Measurements from ENCODE around the gene ATAD3B. TPM values are rescaled to one million over a fixed set of nuclear protein-coding genes. Genes with fewer than 3 reads are reported as not detected.
"Not testable (repeated sequence)": the region's sequence is repeated elsewhere in the genome, so short reads cannot be mapped to it uniquely, and the experiment has no call there.

ATAD3B gene
- polyA plus RNA-seq, 1 donor: 21.8 TPM

DNA sequence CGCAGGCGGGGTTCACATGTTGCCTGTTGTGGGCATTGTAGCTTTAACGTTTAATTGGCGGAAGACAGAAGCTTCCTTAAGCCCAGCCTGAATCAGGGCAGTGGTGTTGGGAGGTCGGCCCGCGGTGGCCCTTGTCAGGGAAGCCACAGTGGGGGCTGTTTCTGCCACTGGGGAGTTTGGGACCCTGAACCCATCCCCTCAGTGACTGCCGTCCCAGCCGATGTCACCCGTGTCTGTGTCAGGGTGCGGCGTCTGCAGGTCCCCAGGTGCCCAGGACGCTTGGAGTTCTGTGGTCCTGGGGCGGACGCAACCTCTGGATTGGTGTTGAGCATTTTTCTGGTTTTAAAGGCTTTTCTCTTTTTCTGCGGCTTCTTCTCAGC is 8.9 kb downstream of the ATAD3B start:
- not testable (repeated sequence) for H3K4me1 ChIP-seq (ENCODE audit: control insufficient read depth, insufficient read depth, low read length); H3K4me3 ChIP-seq (ENCODE audit: low read length); H3K27ac ChIP-seq (ENCODE audit: low read length); H3K27me3 ChIP-seq (ENCODE audit: control insufficient read depth, insufficient read depth, low read length); H3K9me3 ChIP-seq (ENCODE audit: control insufficient read depth, low read depth, low read length); DNase-seq
- H3K36me3 ChIP-seq (ENCODE audit: control insufficient read depth, insufficient read depth, low read length): peaks cover 47% of the 10 kb centered on the region
- WGBS (ENCODE audit: insufficient coverage, low lambda C conversion rate): no CpG with 5 or more reads among the region's 16 CpGs

GRCh38 chr1:1481811-1482210 is 10.2 kb downstream of the ATAD3B start:
- H3K27me3 ChIP-seq (ENCODE audit: control insufficient read depth, insufficient read depth, low read length); H3K4me3 ChIP-seq (ENCODE audit: low read length); H3K4me1 ChIP-seq (ENCODE audit: control insufficient read depth, insufficient read depth, low read length); H3K9me3 ChIP-seq (ENCODE audit: control insufficient read depth, low read depth, low read length); H3K27ac ChIP-seq (ENCODE audit: low read length); DNase-seq: not testable (repeated sequence)
- WGBS (ENCODE audit: insufficient coverage, low lambda C conversion rate): no CpG with 5 or more reads among the region's 30 CpGs
- peaks cover 45% of the 10 kb centered on the region for H3K36me3 ChIP-seq (ENCODE audit: control insufficient read depth, insufficient read depth, low read length)

DNA sequence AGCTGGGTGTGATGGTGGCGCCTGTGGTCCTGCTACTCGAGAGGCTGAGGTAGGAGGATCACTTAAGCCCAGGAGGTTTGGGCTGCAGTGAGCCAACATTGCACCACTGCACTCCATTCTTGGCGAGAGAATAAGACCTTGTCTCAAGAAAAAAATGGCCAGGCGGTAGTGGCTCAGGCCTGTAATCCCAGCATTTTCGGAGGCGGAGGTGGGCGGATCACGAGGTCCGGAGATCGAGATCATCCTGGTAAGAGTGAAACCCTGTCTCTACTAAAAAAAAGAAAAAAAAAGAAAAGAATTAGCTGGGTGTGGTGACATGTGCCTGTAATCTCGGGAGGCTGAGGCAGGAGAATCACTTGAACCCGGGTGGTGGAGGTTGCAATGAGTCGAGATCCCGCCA is 11.3 kb downstream of the ATAD3B start:
- no peak overlapping the region for H3K27ac ChIP-seq (ENCODE audit: low read length)
- no peaks in the 10 kb centered on the region for H3K27me3 ChIP-seq (ENCODE audit: control insufficient read depth, insufficient read depth, low read length)
- no peaks in the 10 kb centered on the region for H3K9me3 ChIP-seq (ENCODE audit: control insufficient read depth, low read depth, low read length)
- no peaks in the 10 kb centered on the region for H3K4me1 ChIP-seq (ENCODE audit: control insufficient read depth, insufficient read depth, low read length)
- H3K36me3 ChIP-seq (ENCODE audit: control insufficient read depth, insufficient read depth, low read length): peaks cover 42% of the 10 kb centered on the region
- DNase-seq: no peak
- 100% methylated on average over 7 of the region's 14 CpGs for WGBS (ENCODE audit: insufficient coverage, low lambda C conversion rate)
- no peak overlapping the region for H3K4me3 ChIP-seq (ENCODE audit: low read length)

GRCh38 chr1:1483714-1484113 is 12.1 kb downstream of the ATAD3B start:
- H3K4me3 ChIP-seq (ENCODE audit: low read length): no peak overlapping the region
- DNase-seq: no peak
- no CpG with 5 or more reads among the region's 16 CpGs for WGBS (ENCODE audit: insufficient coverage, low lambda C conversion rate)
- H3K4me1 ChIP-seq (ENCODE audit: control insufficient read depth, insufficient read depth, low read length): no peaks in the 10 kb centered on the region
- peaks cover 43% of the 10 kb centered on the region for H3K36me3 ChIP-seq (ENCODE audit: control insufficient read depth, insufficient read depth, low read length)
- no peak overlapping the region for H3K27ac ChIP-seq (ENCODE audit: low read length)
- H3K9me3 ChIP-seq (ENCODE audit: control insufficient read depth, low read depth, low read length): no peaks in the 10 kb centered on the region
- H3K27me3 ChIP-seq (ENCODE audit: control insufficient read depth, insufficient read depth, low read length): no peaks in the 10 kb centered on the region

- H3K27ac ChIP-seq (ENCODE audit: low read length); H3K4me3 ChIP-seq (ENCODE audit: low read length); H3K27me3 ChIP-seq (ENCODE audit: control insufficient read depth, insufficient read depth, low read length); H3K4me1 ChIP-seq (ENCODE audit: control insufficient read depth, insufficient read depth, low read length); DNase-seq; H3K9me3 ChIP-seq (ENCODE audit: control insufficient read depth, low read depth, low read length): not testable (repeated sequence)
- WGBS (ENCODE audit: insufficient coverage, low lambda C conversion rate): no CpG with 5 or more reads among the region's 46 CpGs
- peaks cover 41% of the 10 kb centered on the region for H3K36me3 ChIP-seq (ENCODE audit: control insufficient read depth, insufficient read depth, low read length)
Measured at GRCh38 chr1:1484976-1485750, 13.6 kb downstream of the ATAD3B start.

DNA sequence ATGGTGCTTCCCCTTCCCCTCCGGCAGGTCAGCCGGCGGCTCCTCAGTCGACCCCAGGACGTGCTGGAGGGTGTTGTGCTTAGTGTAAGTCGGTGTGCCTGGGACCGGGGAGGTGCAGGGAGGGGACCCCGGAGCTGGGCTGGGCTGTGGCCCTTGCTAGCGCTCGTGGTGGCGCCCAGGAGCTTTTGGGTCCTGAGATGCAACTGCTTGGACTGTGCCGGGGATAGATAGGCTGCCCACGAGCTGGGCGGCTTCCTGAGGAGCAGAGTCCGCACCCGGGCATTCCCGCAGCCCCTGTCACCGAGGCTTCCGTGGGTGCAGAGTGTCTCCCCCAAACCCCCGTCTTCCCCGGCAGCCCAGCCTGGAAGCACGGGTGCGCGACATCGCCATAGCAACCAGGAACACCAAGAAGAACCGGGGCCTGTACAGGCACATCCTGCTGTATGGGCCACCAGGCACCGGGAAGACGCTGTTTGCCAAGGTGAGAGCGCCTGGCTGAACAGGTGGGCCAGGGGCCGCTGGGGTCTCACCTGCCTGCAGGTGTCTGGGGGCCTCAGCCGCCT is 14.3 kb downstream of the ATAD3B start:
- not testable (repeated sequence) for H3K4me1 ChIP-seq (ENCODE audit: control insufficient read depth, insufficient read depth, low read length)
- no CpG with 5 or more reads among the region's 31 CpGs for WGBS (ENCODE audit: insufficient coverage, low lambda C conversion rate)

GRCh38 chr1:1487701-1488100 is 16.1 kb downstream of the ATAD3B start:
- Histone ChIP-seq H3K9me3 (ENCODE audit: control insufficient read depth, low read depth, low read length) (peaks cover 13% of the 10 kb centered on the region), H3K27me3 (ENCODE audit: control insufficient read depth, insufficient read depth, low read length) (no peaks in the 10 kb centered on the region), H3K27ac (ENCODE audit: low read length) (no peak overlapping the region), H3K4me1 (ENCODE audit: control insufficient read depth, insufficient read depth, low read length) (no peaks in the 10 kb centered on the region), H3K36me3 (ENCODE audit: control insufficient read depth, insufficient read depth, low read length) (peaks cover 50% of the 10 kb centered on the region), H3K4me3 (ENCODE audit: low read length) (no peak overlapping the region)
- no CpG with 5 or more reads among the region's 18 CpGs for WGBS (ENCODE audit: insufficient coverage, low lambda C conversion rate)
- DNase-seq: no peak

More for the DNA sequence above, 14.3 kb downstream of the ATAD3B start:
- H3K9me3 ChIP-seq (ENCODE audit: control insufficient read depth, low read depth, low read length); H3K27ac ChIP-seq (ENCODE audit: low read length); DNase-seq; H3K4me3 ChIP-seq (ENCODE audit: low read length); H3K27me3 ChIP-seq (ENCODE audit: control insufficient read depth, insufficient read depth, low read length): not testable (repeated sequence)
- peaks cover 42% of the 10 kb centered on the region for H3K36me3 ChIP-seq (ENCODE audit: control insufficient read depth, insufficient read depth, low read length)

DNA sequence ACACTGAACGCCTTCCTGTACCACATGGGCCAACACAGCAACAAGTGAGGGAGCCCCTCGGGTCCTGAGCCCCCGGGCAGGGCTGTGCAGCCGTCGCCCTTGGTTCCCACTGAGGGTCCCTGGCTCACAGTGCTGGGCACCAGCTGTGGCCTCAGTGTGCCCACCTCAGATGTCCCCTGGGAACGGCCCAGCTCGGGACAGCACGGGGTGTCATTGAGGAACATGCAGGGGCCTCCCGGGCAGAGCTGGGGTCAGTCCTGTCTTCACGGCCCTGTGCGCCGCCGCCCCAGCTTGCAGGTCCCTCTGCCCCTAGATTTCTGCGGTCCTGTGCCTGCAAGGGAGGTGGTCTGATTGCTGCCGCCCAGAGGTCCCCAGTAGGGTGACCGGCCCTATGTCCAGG is 17.7 kb downstream of the ATAD3B start:
- Histone ChIP-seq H3K27ac (ENCODE audit: low read length) (no peak overlapping the region), H3K4me1 (ENCODE audit: control insufficient read depth, insufficient read depth, low read length) (no peaks in the 10 kb centered on the region), H3K27me3 (ENCODE audit: control insufficient read depth, insufficient read depth, low read length) (no peaks in the 10 kb centered on the region), H3K36me3 (ENCODE audit: control insufficient read depth, insufficient read depth, low read length) (peaks cover 49% of the 10 kb centered on the region), H3K4me3 (ENCODE audit: low read length) (no peak overlapping the region), H3K9me3 (ENCODE audit: control insufficient read depth, low read depth, low read length) (peaks cover 16% of the 10 kb centered on the region)
- no peak for DNase-seq
- WGBS (ENCODE audit: insufficient coverage, low lambda C conversion rate): no CpG with 5 or more reads among the region's 16 CpGs

DNA sequence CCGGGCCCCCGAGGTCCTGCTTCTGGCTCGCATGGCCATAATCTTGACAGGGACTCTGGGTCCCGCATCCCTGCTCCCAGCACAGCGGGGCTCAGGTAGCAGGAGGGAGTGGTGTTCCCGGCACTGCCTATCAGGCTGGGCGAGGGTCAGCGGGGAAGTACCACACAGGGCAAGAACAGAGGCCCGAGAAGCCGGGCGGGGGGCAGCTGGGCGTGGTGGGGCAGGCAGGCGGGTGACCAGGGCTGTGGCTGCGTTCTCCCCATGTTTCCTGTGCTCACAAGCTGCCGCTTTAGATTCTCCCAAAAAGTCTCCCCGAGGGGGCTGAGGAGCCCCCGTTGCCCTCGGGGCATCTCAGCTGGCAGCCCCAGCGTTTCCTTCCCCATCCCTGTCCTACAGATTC is 18.3 kb downstream of the ATAD3B start:
- no peaks in the 10 kb centered on the region for H3K27me3 ChIP-seq (ENCODE audit: control insufficient read depth, insufficient read depth, low read length)
- peaks cover 49% of the 10 kb centered on the region for H3K36me3 ChIP-seq (ENCODE audit: control insufficient read depth, insufficient read depth, low read length)
- DNase-seq: no peak
- H3K4me1 ChIP-seq (ENCODE audit: control insufficient read depth, insufficient read depth, low read length): no peaks in the 10 kb centered on the region
- H3K4me3 ChIP-seq (ENCODE audit: low read length): no peak overlapping the region
- no peak overlapping the region for H3K27ac ChIP-seq (ENCODE audit: low read length)
- WGBS (ENCODE audit: insufficient coverage, low lambda C conversion rate): no CpG with 5 or more reads among the region's 19 CpGs
- peaks cover 16% of the 10 kb centered on the region for H3K9me3 ChIP-seq (ENCODE audit: control insufficient read depth, low read depth, low read length)

DNA sequence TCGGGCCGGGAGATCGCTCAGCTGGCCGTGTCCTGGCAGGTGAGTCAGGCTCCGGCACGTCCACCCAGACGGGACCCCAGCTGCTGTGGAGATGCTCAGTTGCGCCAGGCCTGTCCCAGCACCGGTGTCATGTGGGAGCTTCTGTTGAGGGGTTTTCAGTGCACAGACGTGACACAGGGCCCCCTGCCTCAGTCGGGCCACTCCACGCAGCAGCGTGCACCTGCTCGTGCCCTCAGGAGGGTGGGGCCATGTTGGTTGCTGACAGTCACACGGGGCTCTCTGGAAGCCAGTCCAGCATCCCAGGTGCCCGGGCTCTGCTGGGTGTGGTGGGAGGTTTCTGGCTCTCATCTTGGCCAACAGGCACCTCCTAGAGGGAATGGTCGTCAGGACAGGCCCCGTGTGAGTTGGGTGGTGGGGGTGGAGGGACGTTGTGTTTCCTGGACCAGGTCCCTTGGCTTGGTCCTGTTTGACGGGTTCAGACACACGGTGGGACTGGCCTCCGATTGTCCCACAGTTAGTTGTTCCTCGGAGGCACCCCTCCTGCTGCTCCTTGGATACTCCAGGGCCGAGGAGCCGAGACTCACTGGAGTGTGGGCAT is 19.2 kb downstream of the ATAD3B start:
- no CpG with 5 or more reads among the region's 25 CpGs for WGBS (ENCODE audit: insufficient coverage, low lambda C conversion rate)
- Histone ChIP-seq H3K4me3 (ENCODE audit: low read length) (no peak overlapping the region), H3K9me3 (ENCODE audit: control insufficient read depth, low read depth, low read length) (peaks cover 16% of the 10 kb centered on the region), H3K27ac (ENCODE audit: low read length) (no peak overlapping the region), H3K27me3 (ENCODE audit: control insufficient read depth, insufficient read depth, low read length) (no peaks in the 10 kb centered on the region), H3K36me3 (ENCODE audit: control insufficient read depth, insufficient read depth, low read length) (peaks cover 52% of the 10 kb centered on the region), H3K4me1 (ENCODE audit: control insufficient read depth, insufficient read depth, low read length) (no peaks in the 10 kb centered on the region)
- DNase-seq: no peak
